GM04504 (cell line): Measurements from ENCODE around the gene L1TD1.
A peak's percentile ranks its signal among the peaks of the same experiment; 100 is the strongest.
"Not testable (repeated sequence)": the region's sequence is repeated elsewhere in the genome, so short reads cannot be mapped to it uniquely, and the experiment has no call there.

Experiments used
- DNase-seq: peaks from one replicate; pipeline ENCODE4 v3.0.0-alpha.2; 2012; ENCODE audit warnings: low read depth

The L1TD1 gene

DNA sequence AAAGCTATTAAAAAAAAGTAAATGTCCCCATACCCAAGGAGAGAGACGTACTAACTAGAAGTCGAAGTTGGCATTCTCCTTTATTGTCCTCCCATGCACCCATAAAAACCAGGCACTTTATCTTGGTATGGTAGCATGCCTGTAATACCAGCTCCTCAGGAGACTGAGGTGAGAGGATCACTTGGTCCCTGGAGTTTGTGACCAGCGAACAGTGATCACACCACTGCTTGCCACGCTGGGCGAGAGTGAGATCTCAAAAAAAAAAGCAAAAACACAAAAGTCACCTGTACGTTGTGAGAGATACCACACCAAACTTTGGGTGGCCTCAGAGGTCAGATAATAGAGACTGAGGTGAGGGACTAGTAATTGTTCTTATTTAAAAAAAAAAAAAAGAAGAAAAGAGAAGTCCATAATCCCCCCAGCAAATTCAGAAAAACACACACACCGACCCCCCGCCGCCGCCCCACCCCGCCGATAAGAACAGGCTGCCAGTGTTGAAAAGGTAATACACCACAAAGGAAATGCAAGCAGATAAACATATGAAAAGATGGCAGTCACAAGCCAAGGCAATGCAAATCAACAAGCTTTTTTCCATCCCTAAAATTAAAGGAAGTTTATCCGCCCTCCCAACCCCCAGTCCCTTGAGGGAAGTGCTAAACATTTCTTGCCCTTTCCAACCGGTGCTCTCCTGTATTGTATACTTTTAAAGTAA, 3.6 kb downstream of the L1TD1 start:
- no peak for DNase-seq

GRCh38 chr1:62198781-62199125, 4.1 kb downstream of the L1TD1 start:
- no peak for DNase-seq

DNA sequence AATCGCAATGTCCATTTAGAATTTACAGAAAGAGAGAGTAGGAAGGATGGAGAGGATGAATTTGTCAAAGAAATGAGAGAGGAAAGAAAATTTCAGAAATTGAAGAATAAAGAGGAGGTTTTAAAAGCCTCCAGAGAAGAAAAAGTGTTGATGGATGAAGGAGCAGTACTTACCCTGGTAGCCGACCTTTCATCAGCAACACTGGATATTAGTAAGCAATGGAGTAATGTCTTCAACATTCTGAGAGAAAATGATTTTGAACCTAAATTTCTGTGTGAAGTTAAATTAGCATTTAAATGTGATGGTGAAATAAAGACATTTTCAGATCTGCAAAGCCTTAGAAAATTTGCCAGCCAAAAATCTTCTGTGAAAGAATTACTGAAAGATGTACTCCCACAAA, 12.5 kb downstream of the L1TD1 start:
- no peak for DNase-seq

- no peak for DNase-seq
Observed at GRCh38 chr1:62208087-62208486, 13.4 kb downstream of the L1TD1 start.

GRCh38 chr1:62208970-62209369, 14.3 kb downstream of the L1TD1 start:
- DNase-seq = no peak

- DNase-seq = no peak
Observed at GRCh38 chr1:62209931-62210595, 15.4 kb downstream of the L1TD1 start.

- DNase-seq = no peak
Observed at GRCh38 chr1:62210960-62211359, 16.3 kb downstream of the L1TD1 start.

GRCh38 chr1:62212411-62212810, 17.8 kb downstream of the L1TD1 start:
- DNase-seq = no peak

GRCh38 chr1:62213075-62213914, 18.6 kb downstream of the L1TD1 start:
- DNase-seq = no peak

DNA sequence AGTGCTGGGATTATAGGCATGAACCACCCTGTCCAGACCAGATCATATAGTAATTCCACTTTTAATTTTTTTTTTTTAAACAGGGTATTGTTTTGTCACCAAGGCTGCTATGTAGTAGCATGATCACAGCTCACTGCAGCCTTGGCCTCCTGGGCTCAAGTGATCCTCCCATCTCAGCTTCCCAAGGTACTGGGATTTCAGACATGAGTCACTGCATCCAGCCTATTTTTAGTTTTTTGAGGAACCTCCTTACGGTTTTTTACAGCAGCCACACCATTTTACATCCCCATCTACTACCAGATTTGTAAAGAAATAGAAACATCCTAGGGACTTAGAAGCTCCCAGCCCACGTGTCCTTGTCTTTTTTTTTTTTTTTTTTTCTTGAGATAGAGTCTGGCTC, 24.0 kb downstream of the L1TD1 start:
- DNase-seq = no peak

- DNase-seq = not testable (repeated sequence)
Observed at GRCh38 chr1:62220456-62220855, 25.8 kb downstream of the L1TD1 start.

GRCh38 chr1:62221171-62221570, 26.5 kb downstream of the L1TD1 start:
- DNase-seq = no peak

DNA sequence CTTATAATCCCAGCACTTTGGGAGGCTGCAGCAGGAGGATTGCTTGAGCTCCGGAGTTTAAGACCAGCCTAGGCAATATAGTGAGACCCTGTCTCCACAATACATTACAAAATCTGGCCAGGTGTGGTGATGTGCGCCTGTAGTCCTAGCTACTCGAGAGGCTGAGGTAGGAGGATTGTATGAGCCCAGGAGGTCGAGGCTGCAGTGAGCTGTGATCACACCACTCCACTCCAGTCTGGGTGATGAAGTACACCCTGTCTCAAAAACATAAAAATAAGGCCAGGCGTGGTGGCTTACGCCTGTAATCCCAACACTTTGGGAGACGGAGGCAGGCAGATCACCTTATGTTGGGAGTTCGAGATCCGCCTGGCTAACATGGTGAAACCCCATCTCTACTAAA, 27.7 kb downstream of the L1TD1 start:
- no peak for DNase-seq

DNA sequence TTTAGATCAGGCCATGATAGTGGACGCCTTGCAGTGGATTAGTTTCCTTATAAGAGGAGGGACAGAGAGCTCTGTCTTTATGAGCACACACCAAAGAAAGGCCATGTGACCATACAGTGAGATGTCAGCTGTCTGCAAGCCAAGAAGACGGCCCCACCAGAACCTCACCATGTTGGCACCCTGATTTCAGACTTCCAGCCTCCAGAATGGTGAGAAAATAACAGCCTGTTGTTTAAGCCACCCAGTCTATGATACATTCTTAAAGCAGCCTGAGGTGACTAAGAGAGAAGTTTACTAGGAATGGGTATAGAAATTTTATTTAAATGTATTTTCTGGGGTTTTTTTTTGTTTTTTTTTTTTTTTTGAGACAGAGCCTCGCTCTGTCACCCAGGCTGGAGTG, 29.5 kb downstream of the L1TD1 start:
- no peak for DNase-seq

DNA sequence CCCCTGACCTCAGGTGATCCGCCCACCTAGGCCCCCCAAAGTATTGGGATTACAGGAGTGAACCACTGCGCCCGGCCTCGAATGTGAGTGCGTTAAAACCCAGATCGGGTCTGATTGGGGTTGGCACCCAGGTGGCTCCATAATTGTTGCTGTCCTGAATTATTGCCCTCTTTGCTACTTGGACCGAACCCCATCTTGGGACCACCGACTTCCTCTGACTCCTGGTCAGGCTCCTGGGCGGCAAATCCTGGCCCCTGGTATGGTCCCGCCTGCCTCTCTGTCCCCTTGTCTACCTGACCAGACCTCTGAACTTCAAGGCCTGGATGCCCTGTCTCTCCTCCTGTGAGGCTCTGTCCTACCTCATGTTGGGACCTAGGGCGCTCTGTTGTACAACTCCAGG, 32.8 kb downstream of the L1TD1 start:
- DNase-seq = no peak

- no peak for DNase-seq
Observed at GRCh38 chr1:62228136-62228882, 33.7 kb downstream of the L1TD1 start.

DNA sequence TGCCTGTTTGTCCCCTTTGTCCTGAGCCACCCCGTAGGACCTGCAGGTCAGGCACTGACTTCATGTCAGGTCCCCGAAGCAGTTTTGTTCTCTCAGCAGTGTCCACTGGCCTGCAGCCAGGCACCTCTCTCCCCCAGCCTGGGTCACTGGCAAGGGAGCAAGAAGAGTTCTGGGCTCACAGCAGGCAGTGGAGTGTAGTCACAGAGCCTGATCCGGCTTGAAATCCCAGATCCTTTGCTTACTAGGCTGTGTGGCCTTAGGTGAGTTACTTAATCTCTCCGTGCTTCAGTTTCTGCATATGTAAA, 34.2 kb downstream of the L1TD1 start:
- DNase-seq = no peak

GRCh38 chr1:62229468-62229867, 34.8 kb downstream of the L1TD1 start:
- no peak for DNase-seq

- DNase-seq = no peak
Observed at GRCh38 chr1:62229932-62230331, 35.3 kb downstream of the L1TD1 start.

DNA sequence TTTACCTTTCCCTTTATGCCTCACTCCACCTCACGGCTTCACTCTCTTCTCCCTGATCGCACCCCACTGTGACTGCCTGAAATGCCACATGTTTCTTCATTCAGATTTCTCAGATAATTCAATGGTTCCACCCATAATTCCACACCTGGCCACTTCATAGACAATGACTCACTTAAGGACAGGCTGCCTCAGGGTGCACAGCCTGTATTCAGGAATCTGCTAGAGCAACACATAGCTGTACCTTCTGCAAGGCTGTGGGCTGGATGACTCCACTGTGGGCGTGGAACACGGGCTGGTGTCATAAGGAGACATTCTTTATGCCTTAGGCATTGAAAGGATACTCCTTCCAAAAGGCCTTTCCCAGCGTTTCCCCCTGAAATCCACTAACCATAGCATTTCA, 36.1 kb downstream of the L1TD1 start:
- peak; percentile 58 for DNase-seq

DNA sequence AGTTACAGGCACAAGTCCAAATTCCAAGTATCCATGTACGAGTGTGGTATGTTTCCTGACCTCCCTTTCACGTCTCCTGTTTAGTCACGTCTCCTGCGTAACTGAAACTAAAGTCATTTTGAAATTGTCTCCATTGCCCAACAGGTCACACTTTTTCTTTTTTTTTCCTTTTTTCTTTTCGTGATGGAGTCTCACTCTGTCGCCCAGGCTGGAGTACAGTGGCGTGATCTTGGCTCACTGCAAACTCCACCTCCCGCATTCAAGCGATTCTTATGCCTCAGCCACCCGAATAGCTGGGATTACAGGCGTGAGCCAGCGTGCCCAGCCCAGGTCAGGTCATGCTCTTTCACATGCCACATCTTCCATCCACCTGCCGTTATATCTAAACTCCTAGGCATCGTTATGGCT, 38.2 kb downstream of the L1TD1 start:
- DNase-seq = no peak

DNA sequence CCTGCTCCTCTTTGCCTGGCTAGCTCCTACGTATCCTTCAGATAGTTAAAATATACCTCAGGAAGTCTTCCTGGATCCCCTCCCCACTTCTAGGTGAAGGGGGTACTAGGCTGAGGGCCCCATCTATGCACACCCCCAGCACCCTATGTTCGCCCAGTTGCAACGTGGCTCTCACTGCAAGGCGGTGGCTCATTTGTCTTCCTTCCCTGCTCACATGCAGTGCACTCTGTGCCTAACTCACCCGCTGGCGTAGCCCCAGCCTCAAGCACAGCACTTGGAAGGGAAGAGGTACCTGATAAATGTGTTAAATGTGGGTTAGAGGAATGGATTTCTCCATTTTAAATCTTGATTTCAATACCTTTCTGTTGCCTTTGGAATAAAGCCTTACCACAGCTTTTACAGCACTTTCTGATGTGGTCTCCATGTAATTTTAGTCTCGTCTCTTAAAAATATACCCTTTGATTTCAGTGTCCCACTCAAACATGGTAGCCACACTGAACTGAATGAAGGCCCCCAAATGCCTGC, 39.3 kb downstream of the L1TD1 start:
- no peak for DNase-seq
